Activated T-helper 1 cell treated with Interleukin-2 at 50 U/mL for 16 hours (primary cell): ENCODE results near the gene RNGTT.

Experiments used
- DNase-seq: peaks from one replicate; pipeline ENCODE4 v3.0.0-alpha.2; 2020; ENCODE audit warnings: low read depth

Gene RNGTT

DNA sequence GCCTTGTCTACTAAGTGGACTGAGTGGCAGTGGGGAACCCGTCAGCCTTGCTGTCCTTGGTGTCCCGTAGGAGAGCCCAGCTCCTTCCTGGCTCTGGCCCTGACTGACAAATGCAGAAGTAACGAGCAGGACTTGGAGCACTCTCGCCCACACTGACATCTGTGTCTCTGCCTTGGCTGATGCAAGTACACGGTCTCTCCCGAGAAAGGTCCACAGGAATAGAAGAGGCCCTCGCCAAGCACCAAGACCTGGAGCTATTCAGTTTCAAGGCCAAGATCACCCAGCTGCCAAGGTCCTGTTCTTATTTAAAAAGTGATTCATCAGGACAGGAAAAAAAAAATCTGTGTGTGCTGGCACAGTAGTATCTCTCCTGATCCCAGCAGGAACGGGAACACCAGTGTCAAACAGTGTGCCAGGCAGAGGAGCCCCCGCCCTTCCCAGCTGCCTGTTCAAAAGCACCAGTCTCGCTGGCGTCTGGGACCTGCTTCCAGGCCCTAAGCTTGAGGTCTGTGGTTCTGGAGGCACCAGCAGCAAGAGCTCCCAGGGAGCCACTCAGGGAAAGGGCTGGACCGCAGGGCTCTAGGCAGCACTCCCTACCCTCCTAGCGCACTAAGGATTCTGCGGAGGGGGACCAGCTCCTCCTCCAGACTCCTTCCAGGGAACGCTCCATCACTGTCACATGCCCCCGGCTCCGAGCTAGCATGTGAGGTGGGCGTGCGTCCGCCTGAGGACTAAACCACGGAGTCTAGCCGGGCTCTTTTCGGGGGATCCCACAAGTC, 376.9 kb downstream of the RNGTT start:
- DNase-seq, result no peak

DNA sequence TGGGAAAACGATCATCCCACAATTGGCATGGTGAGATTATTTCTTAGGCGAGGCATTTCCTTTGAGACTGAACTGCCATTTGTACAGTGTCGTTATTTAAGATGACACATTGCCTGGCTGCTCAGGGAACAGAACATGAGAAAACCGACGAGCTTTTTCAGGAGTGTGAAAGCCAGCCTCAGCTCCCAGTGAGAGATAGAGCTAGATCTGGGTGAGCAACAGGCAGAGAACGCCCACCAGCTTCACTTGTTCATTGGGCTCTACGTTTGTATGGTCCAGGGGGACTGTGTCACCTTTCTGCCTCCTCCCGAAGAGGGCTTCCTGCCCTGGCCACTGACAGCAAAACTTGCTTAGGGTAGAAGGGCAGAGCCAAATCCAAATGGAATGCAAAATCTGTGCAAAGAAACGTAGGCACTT, 378.1 kb downstream of the RNGTT start:
- DNase-seq, result no peak

DNA sequence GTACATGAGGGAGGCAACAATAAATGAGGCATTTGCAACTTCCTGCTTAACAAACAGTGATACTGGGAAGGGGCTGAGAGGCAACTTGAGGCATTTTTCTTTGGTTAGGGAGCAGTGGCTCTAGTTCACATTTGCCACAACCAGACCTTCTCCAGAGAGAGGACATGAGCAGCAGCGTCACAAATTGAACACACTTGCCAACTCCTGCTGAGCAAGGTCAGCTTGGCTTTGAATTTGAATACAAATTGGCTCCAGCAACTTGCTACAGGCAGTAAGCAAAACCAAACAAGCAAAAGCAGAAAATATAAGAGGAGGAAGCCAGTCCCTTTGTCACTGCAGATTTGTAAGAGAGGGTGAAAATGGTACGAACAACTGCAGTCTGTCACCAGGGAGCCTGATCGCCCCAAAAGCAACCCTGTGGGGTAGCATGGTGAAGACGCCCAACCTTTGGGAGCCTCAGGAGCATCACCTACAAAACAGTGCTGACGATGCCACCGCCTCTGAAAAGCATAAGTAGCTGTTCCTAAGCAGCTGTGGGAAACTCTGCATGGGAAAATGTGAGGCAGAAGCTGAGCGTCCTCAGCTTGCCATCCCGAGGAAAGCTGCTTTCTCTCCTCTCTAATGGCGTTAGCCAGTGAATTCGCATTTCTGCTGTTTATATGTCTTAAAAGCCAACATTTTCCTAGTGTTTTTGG, 378.7 kb downstream of the RNGTT start:
- DNase-seq, result no peak

DNA sequence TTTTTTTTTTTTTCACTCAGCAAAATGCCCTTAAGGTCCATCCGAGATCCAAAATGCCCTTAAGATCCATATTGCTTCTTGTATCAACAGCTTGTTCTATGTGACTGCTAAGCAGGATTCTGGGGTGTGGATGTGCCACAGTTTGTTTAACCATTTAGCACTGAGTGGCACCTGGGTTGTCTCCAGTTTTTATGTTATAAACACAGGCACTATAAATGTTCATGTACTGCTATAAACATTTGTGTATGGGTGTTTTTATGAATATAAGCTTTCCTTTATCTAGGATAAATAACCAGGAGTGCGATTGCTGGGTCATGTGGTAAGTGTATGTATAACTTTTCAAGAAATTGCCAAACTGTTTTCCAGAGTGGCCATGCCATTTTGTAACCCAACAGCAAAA, 386.0 kb downstream of the RNGTT start:
- DNase-seq, result no peak

DNA sequence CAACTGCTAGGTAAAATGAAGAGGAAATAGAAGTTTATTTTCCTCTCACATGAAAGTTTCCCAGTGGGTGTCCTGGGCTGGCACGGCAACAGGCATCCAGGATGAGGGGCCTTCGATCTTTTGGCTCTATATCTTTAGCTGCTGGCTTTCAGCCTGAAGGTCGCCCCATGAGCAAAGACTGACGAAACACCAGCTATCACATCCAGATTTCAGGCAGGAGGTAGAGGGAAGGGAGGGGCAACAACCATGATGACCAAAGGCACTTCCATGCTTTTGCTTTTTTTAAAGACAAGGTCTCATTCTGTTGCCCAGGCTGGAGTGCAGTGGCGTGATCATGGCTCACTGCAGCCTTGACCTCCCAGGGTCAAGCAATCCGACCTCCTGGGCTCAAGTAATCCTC, 387.9 kb downstream of the RNGTT start:
- DNase-seq, result no peak

DNA sequence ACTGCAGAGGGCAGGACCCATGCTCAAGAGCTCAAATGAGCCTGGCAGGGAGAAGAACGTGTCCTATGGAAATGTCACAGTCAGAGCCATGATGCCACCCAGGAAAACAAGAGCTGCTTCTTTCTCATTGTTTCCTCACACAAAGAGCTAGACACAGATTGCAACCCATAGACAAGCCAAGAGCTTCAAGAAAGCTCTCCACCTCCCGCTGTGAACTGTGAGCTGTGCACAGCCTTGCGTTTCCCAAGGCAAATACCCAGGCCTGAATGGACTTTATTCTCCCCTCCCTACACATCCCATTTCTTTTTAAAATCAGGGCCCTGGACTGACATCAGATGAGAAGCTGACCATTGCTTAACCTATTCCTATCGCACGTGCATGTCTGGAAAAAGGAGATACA, 388.8 kb downstream of the RNGTT start:
- no peak for DNase-seq

DNA sequence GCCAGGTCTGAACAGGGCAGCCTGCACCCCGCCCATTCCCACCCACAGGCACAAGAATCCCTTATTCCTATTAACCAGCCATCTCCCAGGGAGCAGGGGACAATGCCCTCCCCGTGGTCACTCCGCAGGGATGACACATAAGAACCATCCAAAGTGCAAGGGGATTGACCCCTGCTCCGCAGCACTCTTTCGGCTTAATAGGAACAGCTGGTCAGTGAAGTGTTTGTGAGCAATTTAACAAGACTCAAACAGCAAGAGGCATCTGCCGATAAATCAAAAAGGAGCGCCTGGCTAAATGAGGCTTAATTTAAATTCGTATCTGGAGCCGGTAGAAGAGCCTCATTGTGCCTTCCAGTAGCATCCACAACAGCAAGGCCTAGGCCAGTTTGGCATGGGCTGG, 389.4 kb downstream of the RNGTT start:
- no peak for DNase-seq

DNA sequence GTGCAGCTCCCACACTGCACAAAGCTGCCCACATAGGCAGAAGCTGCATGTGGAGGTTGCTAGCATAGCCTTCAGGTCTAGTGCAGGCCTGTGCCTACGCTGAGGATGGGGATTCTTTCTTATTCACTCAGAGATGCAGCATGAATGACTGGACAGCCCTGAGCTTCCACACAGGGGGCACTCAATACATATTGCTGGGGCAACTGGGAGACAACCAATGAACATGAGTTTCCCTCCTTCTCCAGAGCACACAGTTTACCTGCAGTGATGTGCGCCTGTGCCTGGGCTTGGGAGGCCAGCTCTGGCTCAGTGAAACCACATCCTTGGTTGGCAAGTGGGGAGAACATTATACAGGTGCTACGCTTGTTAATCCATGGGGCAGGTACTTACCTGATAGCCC, 389.9 kb downstream of the RNGTT start:
- no peak for DNase-seq

DNA sequence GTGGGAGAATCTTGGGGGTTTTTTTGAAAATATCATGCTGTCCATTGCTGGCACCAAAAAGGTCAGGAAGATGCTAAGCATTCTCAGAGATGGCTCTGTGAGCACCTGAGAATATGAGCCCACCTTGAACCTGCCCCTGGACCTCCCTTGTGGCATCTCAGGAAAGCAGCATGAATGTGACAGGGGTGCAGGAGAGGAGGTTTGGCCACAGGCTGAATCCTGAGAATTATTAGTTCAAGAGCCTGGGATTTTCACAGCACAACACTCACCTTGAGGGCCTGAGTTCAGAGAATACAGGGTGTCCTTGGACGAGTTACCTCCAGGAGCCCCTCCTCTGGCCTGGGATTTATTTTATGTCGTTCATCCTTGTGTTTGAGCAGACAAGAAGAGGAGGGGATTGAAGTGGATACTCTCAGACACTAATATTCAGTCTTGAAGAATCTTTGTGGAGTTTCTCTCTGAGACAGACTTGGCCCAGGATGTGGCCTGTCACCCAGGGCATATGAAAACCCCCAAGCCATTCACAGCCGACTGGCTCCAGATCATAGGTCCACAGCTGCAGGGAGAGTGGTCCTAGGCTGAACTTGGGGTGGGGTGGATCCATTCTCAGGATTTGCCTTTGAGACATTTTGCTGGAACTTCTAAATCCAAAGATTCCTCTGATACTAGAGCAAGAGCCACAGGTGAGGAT, 390.8 kb downstream of the RNGTT start:
- no peak for DNase-seq

DNA sequence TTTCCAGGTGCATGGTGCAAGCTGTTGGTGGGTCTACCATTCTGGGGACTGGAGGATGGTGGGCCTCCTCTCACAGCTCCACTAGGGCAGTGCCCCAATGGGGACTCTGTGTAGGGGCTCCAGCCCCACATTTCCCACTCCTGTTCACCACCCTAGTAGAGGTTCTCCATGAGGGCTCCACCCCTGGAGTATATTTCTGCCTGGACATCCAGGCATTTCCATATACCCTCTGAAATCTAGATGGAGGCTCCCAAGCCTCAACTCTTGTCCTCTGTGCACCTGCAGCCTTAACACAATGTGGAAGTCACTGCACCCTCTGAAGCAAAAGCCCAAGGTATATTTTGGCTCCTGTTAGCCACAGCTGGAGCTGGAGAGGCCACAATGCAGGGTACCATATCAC, 393.5 kb downstream of the RNGTT start:
- no peak for DNase-seq

DNA sequence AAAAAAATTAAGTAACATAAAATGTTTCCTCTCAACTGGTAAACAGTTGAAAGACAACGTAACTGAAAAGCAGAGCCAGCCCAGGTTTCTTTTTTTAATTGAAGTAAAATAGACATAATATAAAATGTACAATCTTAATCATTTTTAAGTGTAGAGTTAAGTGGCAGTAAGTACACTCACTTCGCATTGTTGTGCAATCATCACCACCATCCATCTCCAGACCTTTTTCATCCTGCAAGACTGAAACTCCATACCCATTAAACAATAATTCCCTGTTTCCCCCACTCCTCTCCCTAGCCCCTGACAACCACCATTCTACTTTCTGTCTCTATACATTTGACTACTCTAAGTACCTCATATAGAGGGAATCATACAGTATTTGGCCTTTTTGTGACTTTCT, 395.7 kb downstream of the RNGTT start:
- no peak for DNase-seq

DNA sequence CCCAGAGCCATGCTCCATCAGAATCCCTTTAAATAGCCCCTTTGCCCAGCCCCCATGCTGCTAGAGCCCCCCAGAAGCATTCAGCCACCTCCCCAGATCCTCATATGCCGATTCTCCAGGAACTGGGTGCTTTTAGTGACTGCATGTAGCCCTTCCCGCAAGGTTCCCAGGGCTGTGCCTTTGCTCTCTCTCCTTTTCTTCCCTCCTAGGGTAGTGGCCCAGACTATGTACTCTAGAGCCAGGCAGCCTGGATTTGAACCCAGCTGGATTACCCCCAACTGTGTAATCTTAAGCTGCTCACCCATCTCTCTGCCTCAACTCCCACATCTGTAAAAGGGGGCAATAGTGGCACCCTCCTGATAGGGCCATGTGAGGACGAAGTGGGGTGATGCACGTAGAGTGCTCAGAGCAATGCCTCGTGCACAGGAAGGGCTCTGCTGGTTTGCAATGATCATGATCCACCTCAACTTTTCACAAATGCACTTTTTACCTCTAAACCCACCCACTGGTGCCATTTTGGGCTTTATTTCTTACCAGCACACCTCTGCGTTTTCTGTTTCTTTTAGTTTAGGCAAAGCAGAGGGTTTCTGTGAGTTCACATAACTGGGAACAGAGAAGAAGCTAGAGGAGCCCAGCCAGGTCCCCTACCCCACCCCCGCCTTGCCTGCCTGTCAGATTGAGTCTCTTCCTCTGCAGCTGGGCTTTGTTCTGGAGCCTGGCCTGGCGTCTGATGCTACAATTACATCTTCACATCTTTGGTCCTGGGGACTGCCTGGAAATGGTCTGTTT, 396.5 kb downstream of the RNGTT start:
- DNase-seq, result no peak

DNA sequence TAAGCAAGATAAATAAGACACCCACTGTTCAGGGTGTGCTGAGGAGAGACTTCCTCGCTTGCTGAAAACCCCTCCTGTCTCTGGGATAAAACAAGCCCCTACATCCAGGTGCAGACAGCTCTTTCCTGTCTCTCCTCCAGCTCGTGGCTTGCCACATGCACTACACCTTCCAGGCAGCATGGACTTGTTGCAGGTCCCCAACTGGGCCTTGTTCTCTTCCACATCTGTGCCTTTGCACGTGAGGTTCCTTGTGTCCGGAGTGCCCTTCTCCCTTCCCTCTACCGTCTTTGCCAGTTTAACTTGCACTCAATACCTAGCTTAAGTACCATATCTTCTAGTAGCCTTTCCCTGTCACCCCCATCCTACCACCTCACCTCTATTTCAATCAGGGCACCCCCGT, 397.6 kb downstream of the RNGTT start:
- DNase-seq, result no peak

DNA sequence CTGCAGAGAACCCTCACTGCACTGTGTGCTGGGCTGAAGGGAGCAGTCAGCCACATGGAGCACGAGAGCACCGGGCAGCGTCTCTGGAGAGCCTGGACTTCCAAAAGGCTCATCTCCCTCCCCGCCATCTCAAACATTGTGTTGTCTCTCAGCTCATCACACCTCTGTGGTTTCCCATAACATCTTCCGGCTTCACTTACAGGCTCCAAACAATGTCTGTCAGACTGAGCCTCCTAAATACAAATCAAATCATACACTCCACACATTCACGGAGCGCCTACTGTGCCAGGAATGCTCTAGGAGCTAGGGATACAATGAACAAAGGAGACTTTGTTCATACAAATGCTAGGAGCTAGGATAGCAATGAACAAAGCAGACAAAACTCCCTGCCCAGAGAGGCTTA, 398.0 kb downstream of the RNGTT start:
- DNase-seq, result no peak

DNA sequence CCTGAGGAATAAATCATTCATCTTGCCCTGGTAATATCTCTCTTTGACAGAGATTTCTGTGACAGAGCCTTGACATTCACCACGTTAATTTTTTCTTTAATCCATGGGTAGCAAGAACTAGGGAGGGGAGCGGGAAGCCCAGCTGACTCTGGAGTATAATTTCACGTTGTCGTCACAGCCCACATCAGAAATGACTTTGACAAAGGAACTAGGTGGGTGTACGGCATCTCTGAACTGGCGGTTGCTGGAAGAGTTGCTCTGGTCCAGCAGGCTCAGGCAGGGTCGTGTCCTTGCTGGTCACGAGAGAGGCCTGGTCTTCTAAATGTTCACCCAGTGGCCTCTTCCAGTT, 400.2 kb downstream of the RNGTT start:
- no peak for DNase-seq

DNA sequence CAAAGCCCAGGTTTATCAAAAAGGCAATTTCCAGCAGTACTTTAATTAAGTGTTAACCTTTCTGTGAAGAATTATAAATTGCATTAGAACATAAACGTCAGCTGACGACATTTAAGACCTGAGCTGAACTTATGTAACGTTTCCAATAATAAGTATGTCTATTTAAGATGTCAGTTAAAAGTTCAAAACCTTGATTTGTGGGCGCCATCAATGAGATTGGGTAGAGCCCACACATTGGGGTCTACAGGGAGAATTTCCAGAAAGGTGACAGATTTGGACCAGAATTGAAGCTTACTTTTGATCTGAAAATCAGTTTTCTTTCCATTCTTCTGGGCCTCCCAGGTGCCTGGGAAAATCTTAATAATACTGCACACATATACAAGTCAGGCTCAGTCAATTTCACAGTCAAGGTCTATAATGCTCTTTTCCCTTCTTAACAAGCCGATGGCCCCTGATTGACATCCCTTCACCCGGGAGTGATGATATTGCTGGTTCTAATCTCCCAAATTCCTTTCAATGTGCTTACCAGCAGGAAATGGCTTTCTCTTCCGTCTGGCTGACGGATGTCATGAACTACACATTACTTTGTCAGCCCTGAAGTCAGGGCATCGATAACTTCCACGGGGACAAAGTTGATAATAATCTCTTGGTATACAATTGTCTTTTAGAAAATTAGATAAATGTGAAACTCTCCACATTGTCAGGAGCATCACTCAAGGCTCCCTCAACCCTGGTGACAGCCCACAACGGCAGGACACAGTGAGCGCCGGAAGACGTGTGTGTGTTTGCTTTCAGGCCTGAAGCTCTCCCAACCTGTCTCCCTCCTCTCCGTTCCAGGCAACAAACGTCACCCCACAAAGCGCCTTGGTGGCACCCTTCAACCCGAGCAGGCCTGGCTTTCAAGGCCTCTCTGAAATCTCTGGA, 400.8 kb downstream of the RNGTT start:
- no peak for DNase-seq

DNA sequence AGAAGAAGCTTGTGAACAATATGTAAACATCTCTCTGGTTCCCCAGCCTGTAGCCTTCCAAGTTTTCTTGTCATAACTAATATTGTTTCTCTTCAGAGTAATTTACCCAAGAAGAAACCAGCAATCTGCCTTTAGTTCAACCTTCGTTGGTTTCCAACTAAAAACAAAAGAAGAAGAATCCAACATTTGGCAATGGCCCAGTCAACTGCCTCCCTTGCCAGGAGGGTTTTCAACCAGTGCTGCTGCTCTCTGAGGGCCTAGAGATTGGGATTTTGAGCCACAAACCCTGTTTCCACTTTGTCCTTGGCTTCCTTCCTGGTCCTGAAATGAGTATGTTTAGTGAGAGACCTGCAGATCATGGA, 401.5 kb downstream of the RNGTT start:
- no peak for DNase-seq

DNA sequence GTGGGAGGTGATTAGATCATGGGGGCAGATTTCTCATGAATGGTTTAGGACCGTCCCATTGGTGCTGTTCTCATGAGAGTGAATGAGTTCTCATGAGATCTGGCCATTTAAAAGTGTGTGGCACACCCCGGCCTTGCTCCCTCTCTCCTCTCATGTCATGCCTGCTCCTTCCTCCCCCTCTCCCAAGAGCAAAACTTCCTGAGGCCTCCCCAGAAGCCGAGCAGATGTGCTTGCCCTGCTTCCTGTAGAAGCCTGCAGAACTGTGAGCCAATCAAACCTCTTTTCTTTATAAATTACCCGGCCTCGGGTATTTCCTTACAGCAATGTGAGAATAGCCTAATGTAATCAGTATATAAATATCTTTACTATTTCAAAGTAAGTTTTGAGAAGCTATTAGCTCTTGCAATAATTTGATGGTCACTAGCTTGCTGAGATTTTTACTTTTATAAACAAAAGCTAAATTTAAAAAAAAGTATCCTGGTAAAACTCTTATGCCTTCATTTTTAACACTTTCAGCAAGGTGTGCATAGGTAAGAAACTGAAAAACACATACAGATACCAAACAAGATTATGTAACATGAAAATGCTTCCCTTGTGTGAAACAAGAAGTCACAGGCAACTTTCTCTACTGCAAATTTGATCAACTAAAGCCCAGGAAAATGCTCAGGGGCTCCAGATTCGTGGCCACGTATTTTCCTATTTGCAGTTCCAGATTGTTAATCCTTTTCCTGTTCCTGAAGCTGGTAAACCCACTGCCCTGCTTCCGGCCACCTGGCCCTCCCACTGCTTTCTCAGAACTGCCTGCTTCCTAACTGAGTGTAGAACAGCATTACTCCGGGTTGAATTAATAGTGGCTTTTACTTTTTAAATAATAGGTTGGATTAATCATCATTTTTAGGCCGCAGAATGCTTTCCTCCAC, 402.1 kb downstream of the RNGTT start:
- DNase-seq, result no peak
